ENCODE data around the gene FRMPD2. TPM values are rescaled to one million over a fixed set of nuclear protein-coding genes. Genes with fewer than 3 reads are reported as not detected.
"Not testable (repeated sequence)": the region's sequence is repeated elsewhere in the genome, so short reads cannot be mapped to it uniquely, and the experiment has no call there.

The FRMPD2 gene
- total RNA-seq, 1 donor from 2014 or later = 0.80 TPM

- H3K36me3 Mint-ChIP-seq; DNase-seq (ENCODE audit: extremely low spot score, unreplicated experiment); H3K9me3 Mint-ChIP-seq; H3K27me3 Mint-ChIP-seq; H3K4me1 Mint-ChIP-seq (ENCODE audit: unreplicated experiment); H3K27ac Mint-ChIP-seq; H3K4me3 Mint-ChIP-seq: not testable (repeated sequence)
- peak; percentile 51 for TF ChIP-seq CTCF (conservative IDR thresholded peaks at IDR 0.05)
Observed at GRCh38 chr10:48160670-48161069, 113.8 kb downstream of the FRMPD2 start.

DNA sequence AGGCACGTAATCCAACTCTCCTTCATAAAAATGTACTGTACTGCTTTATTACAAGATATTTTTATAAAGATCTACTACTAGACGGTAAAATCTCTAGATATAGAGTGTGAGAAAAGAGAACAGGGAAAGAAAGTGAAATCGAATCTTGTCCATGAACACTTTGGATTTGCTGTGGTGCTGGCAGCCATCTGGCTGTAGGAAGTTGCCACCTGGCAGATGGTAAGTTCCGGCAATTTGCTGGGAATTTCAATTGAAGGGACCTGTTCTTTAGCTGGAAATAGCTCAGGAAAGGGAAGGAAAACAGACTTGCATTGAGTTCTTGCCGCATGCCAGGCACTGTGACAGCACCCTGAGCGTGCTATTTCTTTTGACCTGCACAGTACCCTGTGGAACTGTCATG is 114.3 kb downstream of the FRMPD2 start:
- H3K27ac Mint-ChIP-seq; H3K27me3 Mint-ChIP-seq; H3K4me3 Mint-ChIP-seq; H3K9me3 Mint-ChIP-seq; DNase-seq (ENCODE audit: extremely low spot score, unreplicated experiment); H3K4me1 Mint-ChIP-seq (ENCODE audit: unreplicated experiment); H3K36me3 Mint-ChIP-seq: not testable (repeated sequence)

DNA sequence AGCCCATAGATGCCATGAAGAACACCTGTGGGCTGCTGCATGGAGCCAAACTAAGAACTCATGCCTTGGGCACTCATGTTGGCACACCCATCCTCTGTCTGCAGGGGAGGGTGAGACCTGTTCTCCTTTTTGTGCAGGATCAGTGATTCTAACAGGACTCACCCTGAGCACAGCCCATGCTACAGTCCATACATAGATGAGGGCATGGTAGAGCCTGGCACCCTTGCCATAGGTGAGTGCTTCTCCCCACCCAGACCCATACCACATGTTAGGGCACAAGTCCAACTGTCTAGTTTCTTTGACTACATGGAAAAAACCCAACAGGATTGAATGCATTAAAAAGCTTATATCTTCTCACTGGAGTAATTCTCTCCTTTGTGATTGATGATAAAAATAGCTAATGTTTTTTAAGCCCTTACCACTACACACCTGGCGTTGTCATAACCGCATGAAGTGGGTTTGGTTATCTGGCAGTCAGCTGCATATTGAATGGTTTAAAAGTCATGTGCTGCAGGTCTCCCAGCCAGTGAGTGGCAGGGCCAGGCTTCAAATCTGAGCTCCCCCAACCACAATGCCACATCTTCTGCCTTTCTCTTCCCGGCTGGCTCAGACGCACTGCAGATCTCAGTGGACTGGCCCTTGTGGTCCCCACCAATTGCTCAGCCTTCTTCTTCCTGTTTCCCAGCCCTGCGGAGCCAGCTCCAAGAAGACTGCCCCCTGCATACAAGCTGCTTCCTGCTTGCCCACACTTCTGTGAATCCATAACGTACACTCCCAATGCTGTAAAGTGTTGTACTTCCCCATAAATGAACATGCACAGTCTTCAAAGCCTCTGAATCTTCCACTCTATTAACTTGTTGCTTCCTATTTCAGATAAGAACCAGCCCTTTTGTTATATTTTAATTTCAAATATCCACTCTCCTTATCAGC is 120.0 kb downstream of the FRMPD2 start:
- not testable (repeated sequence) for H3K27me3 Mint-ChIP-seq; H3K4me1 Mint-ChIP-seq (ENCODE audit: unreplicated experiment); H3K36me3 Mint-ChIP-seq; H3K4me3 Mint-ChIP-seq; H3K9me3 Mint-ChIP-seq; H3K27ac Mint-ChIP-seq; DNase-seq (ENCODE audit: extremely low spot score, unreplicated experiment)

DNA sequence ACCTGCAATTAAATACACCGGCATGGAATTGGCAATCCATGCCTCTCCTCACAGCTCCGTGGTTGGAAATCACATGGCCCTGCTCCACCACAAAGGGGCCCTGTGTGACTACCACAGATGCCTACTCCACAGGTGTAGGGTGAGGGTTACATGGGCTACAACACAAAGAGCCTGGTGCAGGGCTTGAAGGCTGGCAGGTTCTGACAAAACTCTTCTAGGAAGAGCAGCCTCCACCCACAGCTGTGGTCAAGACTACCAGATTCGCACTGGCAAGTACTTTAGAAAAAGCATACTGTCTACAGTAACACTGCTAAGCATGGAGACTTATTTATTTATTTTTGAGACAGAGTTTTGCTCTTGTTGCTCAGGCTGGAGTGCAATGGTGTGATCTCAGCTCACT is 126.9 kb downstream of the FRMPD2 start:
- H3K4me1 Mint-ChIP-seq (ENCODE audit: unreplicated experiment); H3K9me3 Mint-ChIP-seq; H3K27ac Mint-ChIP-seq; DNase-seq (ENCODE audit: extremely low spot score, unreplicated experiment); H3K27me3 Mint-ChIP-seq; H3K4me3 Mint-ChIP-seq; H3K36me3 Mint-ChIP-seq: not testable (repeated sequence)

DNA sequence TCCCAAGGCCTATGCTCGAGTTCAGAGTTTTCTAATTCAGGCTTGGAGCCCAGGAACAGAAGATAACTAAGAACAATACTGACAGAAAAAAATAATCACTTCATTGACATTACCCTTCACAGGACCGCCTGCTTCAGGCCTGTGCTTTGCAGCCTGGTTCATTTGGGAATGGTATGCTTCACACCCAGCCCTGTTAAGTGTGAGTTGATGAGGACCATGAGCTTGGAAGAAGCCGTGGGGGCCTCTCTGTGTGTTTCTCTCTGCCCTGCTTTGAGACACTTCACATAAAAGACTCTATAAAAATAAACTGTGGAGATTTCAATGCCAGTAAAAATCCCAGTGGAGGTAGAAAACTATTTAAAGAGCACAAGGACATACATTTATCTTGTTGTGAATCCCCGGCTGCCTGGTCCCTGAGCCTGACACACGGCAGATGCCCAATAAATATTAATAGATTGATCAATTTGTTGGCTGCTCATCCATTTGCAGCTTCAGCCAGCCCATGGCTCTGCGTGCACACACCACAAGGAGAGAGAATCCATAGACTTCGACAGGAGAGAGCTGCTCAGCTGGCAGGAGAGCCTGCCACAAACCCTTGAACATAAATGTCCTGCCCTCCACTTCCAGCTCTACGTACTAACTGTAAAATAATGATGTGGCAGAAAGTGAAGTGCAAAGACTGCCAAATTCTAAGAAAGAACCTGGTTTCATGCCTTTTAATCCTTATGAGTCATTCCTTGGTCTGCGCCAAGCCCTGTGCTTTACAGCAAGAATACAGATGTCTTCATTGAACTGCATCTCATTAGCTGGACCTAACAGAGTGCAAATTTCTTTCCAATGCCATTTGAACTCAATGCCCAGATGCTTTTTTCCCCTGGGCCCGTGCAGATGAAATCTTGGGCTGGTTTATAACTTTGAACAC is 130.5 kb downstream of the FRMPD2 start:
- not testable (repeated sequence) for DNase-seq (ENCODE audit: extremely low spot score, unreplicated experiment); H3K27ac Mint-ChIP-seq; H3K4me3 Mint-ChIP-seq; H3K27me3 Mint-ChIP-seq; H3K4me1 Mint-ChIP-seq (ENCODE audit: unreplicated experiment); H3K9me3 Mint-ChIP-seq; H3K36me3 Mint-ChIP-seq

- not testable (repeated sequence) for H3K9me3 Mint-ChIP-seq
Observed at GRCh38 chr10:48140949-48141348, 133.5 kb downstream of the FRMPD2 start.

DNA sequence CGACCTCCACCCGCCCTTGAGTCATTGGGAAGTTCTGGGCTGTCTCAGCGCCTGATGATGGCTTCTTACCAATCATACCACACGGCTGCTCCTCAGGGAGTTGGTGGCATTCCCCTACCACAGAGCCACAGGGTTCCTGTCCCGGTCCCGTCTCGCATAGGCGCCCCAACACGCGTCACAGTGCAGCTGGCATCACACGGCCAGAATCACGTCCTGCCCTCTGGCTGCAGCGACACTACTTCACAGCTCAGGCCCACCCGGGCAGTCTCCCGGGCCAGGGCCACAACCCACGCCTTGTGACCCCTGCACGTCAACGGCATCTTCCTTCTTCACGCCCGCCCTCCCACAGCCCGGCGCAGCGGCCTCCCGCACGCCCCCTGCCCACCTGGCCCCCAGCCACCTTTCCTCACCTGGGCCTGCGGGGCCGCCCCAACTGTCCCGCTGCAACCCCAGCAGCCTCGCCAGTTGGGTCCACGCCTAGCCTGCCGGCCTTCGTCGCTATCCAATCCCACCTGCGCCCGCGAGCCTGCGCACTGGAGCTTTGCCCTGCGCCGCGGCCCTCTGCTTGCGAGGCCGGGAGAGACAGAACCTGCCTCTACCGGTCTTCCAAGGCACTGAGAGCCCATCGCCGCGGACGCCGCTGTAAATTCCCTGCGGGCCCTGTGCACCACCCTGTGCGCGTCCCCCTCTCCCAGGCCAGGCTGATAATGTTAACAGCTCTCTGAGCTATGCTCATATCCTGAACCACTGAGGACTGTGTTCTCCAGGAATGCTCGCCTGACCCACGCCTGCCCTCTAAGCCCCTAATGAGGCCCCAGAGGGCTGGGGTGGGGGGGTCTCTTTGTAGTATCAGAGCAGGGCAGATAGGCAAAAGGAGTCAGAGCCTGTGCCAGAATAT is 134.3 kb downstream of the FRMPD2 start:
- not testable (repeated sequence) for H3K4me1 Mint-ChIP-seq (ENCODE audit: unreplicated experiment); H3K36me3 Mint-ChIP-seq; H3K27me3 Mint-ChIP-seq; DNase-seq (ENCODE audit: extremely low spot score, unreplicated experiment); H3K9me3 Mint-ChIP-seq; H3K4me3 Mint-ChIP-seq; H3K27ac Mint-ChIP-seq

More at GRCh38 chr10:48140949-48141348, 133.5 kb downstream of the FRMPD2 start:
- not testable (repeated sequence) for DNase-seq (ENCODE audit: extremely low spot score, unreplicated experiment); H3K4me3 Mint-ChIP-seq; H3K27ac Mint-ChIP-seq; H3K36me3 Mint-ChIP-seq; H3K27me3 Mint-ChIP-seq; H3K4me1 Mint-ChIP-seq (ENCODE audit: unreplicated experiment)

DNA sequence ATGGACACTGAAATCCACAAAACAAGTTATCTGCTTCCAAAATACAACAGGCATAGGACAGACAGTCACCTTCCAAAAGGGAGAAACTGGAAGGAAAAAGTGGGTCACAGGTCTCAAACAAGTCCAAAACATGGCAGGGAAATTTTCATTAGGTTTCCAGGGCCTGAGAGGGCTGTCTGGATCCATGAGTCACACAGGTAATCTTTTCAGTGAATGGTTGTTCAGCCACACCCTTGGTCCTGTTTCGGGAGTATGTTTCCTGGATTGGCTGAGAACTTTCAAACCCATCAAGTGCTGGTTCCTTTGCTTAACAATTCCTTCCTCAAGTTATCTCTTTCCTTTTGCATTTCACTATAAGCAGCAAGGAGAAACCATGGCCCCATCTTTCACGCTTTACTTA is 145.5 kb downstream of the FRMPD2 start:
- H3K4me1 Mint-ChIP-seq (ENCODE audit: unreplicated experiment); H3K27me3 Mint-ChIP-seq; H3K36me3 Mint-ChIP-seq; DNase-seq (ENCODE audit: extremely low spot score, unreplicated experiment); H3K27ac Mint-ChIP-seq; H3K9me3 Mint-ChIP-seq; H3K4me3 Mint-ChIP-seq: not testable (repeated sequence)

DNA sequence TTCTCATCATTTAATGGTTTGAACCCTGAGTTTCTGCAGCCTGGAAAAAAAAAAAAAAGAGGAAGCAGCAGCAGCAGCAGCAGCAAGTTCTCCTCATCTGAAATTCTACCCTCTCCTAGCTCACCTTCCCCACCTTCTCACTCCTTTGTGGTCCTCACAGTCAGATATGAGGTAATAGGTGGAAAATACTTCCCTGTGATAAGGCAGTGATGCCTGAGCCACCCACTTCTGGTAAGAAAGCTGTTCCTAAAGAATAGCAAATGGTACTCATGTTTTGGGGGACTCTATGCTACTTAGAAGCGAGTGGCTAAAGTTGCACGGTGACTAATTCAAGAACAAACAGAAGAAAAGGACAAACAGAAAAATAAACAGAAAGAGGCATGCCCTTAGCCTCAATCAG is 148.2 kb downstream of the FRMPD2 start:
- not testable (repeated sequence) for H3K4me1 Mint-ChIP-seq (ENCODE audit: unreplicated experiment); H3K36me3 Mint-ChIP-seq; H3K27ac Mint-ChIP-seq; DNase-seq (ENCODE audit: extremely low spot score, unreplicated experiment); H3K27me3 Mint-ChIP-seq; H3K4me3 Mint-ChIP-seq; H3K9me3 Mint-ChIP-seq

Measured in type B pancreatic cell (in vitro differentiated cells).